Esophagus muscularis mucosa (tissue), 4 donors: ENCODE results near the gene PRPF6. TPM values are rescaled to one million over a fixed set of nuclear protein-coding genes. Genes with fewer than 3 reads are reported as not detected.

Experiments
- DNase-seq: peaks from one replicate; pipeline ENCODE4 v3.0.0-alpha.2; 2017; ENCODE audit errors: extremely low spot score
- H3K27ac ChIP-seq, 4 donors: fragments of 200-600 bp; sonication (generic); replicated peaks in 1 of 4; 1 replicate in 3 of 4; 2 replicates in 1 of 4; pipeline ENCODE4 v1.5.1; 2016 to 2019; ENCODE audit warnings: mild to moderate bottlenecking in 1 of 4
- H3K27me3 ChIP-seq, 4 donors: fragments of 200-600 bp; sonication (generic); one replicate each; pipeline versions ENCODE4 v1.5.1 to v1.6.0; 2016 to 2019
- H3K36me3 ChIP-seq, 4 donors: fragments of 200-600 bp; sonication (generic); one replicate each; pipeline ENCODE4 v1.5.1; 2016 to 2019
- H3K4me1 ChIP-seq, 4 donors: fragments of 200-600 bp; sonication (generic); one replicate each; pipeline ENCODE4 v1.5.1; 2016 to 2019
- H3K4me3 ChIP-seq, 4 donors: fragments of 200-600 bp; sonication (generic); 1 replicate in 2 of 4; 2 replicates in 2 of 4; pipeline ENCODE4 v1.5.1; 2016 to 2019; ENCODE audit warnings: mild to moderate bottlenecking in 4 of 4, moderate library complexity in 1 of 4
- H3K9me3 ChIP-seq, 4 donors: fragments of 200-600 bp; sonication (generic); 1 replicate in 3 of 4; 2 replicates in 1 of 4; pipeline ENCODE4 v1.5.1; 2016 to 2019
- EP300 ChIP-seq: sonication (generic); formaldehyde crosslinking; IDR thresholded peaks from one replicate; pipeline ENCODE4 v1.6.1; 2017; ENCODE audit warnings: antibody characterized with exemption
- POLR2A ChIP-seq: fragments of 450-650 bp; IDR thresholded peaks from one replicate; pipeline ENCODE4 v1.6.1; 2017; ENCODE audit warnings: antibody characterized with exemption, moderate library complexity, mild to moderate bottlenecking, low read depth
- POLR2AphosphoS5 ChIP-seq, 2 donors: sonication (generic); formaldehyde crosslinking; IDR thresholded peaks; one replicate each; pipeline ENCODE4 v1.6.1; 2017; ENCODE audit warnings: antibody characterized with exemption in 2 of 2
- WGBS: methylation state at CpG from one replicate; pipeline ENCODE4 v1.1.5; 2018; 5-methylcytosine and 5-hydroxymethylcytosine counted together
- intact Hi-C: fragments of 100-400 bp; cut with DNase I; formaldehyde crosslinking; loops from one replicate; pipeline ENCODE4 v1.15.1; 2023
- total RNA-seq, 4 donors: library from RNA; depleted of rRNA; stranded (reverse); fragments of >200 nt; gene quantifications; one replicate each; pipeline versions ENCODE4 v1.1.0 to v1.2.1, GENCODE V29; 2016
- TF ChIP-seq, protein P1 (sequence below), 3 experiments: fragments of 200-600 bp in 2 of 3; fragments of 450-650 bp in 1 of 3; sonication (generic) in 2 of 3; IDR thresholded peaks; one replicate each; pipeline ENCODE4 v1.5.1; 2017 to 2019; ENCODE audit warnings: antibody characterized with exemption in 3 of 3, mild to moderate bottlenecking in 2 of 3, moderate library complexity in 1 of 3

The PRPF6 gene
- total RNA-seq, 4 donors from 2014 or later = 46.1 to 64.9 (median 58.7) TPM

DNA sequence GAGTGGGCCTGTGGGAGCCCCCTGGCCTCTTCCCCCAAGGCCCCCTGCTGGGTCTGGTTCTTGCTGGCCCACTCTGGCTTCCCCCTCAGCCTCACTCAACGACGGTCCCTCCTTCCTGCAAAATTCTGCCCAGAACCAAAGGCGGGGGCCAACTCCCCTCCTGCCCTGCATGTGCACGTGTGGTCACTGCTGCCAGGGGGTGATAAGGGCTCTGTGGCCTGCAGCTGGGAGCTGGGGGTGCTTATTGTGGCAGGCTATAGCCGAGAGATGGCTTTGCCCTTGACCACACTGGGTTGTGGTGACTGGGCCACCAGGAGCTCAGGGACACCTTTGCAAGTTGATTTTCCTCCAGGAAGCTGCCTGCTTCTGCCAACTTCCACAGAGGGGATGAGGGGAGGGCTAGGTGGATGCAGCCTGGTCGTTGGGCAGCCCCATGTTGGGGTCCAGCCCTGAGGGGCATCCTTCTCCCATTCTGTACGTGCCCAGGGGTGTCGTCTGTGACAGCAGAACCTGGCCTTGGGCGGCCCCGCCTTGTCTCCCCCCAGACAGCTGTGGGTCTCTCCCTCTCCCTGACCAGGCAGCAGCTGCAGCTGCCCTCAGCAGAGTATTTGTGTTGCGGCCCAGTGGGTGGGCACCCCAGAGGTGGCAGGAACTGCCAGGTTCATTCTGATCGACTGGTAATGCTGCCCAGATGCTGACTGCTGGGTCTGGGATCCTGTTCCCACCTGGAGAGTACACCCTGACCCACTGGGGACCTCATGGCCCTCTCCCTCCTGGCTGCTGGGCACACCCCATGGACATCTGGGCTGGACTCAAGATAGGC is 87.7 kb downstream of the PRPF6 start:
- Histone ChIP-seq H3K4me3 (no peak overlapping the region), H3K9me3 (no peaks in the 10 kb centered on the region), H3K27ac (no peak overlapping the region), H3K27me3 (no peaks in the 10 kb centered on the region), H3K4me1 (peaks cover 14 to 28% (median 23%) of the 10 kb centered on the region in 4 donors), H3K36me3 (peaks cover 6 to 37% (median 28%) of the 10 kb centered on the region in 4 donors)
- TF ChIP-seq POLR2AphosphoS5 (IDR thresholded peaks at IDR 0.05) (no peak), EP300 (no peak), POLR2A (no peak)
- TF ChIP-seq, protein P1, sequence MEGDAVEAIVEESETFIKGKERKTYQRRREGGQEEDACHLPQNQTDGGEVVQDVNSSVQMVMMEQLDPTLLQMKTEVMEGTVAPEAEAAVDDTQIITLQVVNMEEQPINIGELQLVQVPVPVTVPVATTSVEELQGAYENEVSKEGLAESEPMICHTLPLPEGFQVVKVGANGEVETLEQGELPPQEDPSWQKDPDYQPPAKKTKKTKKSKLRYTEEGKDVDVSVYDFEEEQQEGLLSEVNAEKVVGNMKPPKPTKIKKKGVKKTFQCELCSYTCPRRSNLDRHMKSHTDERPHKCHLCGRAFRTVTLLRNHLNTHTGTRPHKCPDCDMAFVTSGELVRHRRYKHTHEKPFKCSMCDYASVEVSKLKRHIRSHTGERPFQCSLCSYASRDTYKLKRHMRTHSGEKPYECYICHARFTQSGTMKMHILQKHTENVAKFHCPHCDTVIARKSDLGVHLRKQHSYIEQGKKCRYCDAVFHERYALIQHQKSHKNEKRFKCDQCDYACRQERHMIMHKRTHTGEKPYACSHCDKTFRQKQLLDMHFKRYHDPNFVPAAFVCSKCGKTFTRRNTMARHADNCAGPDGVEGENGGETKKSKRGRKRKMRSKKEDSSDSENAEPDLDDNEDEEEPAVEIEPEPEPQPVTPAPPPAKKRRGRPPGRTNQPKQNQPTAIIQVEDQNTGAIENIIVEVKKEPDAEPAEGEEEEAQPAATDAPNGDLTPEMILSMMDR (IDR thresholded peaks at IDR 0.05) = no peak
- WGBS = 50% methylated on average over 2 of the region's 12 CpGs
- no peak for DNase-seq
- intact Hi-C loops = no loop called here

DNA sequence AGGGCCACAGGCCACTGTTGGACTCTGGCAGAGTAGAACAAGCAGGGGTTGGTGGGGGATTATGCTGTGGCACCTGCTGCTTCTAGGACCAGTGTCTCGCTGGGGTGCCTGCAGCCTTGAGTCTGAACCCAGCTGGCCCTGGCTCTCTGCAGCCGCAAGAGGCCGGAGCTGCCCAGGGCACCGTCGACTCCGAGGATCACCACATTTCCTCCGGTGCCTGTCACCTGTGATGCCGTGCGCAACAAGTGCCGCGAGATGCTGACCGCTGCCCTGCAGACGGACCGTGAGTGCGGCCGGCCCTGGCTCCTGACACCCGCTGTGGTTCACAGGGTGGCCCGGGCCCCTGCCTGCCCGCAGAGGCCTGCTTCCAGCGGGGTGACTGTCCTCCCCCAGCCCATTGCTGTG is 88.3 kb downstream of the PRPF6 start:
- no peaks in the 10 kb centered on the region for H3K27me3 ChIP-seq
- peaks cover 6 to 43% (median 34%) of the 10 kb centered on the region in 4 donors for H3K36me3 ChIP-seq
- no CpG with 5 or more reads among the region's 20 CpGs for WGBS
- H3K4me1 ChIP-seq = peaks cover 8 to 22% (median 17%) of the 10 kb centered on the region in 4 donors
- no peaks in the 10 kb centered on the region for H3K9me3 ChIP-seq
- no peak for TF ChIP-seq EP300
- TF ChIP-seq, protein P1 (IDR thresholded peaks at IDR 0.05) = no peak
- no peak for TF ChIP-seq POLR2A
- no peak for TF ChIP-seq POLR2AphosphoS5 (IDR thresholded peaks at IDR 0.05)
- H3K4me3 ChIP-seq = no peak overlapping the region
- no peak overlapping the region for H3K27ac ChIP-seq
- DNase-seq = no peak
- intact Hi-C loops = no loop called here

DNA sequence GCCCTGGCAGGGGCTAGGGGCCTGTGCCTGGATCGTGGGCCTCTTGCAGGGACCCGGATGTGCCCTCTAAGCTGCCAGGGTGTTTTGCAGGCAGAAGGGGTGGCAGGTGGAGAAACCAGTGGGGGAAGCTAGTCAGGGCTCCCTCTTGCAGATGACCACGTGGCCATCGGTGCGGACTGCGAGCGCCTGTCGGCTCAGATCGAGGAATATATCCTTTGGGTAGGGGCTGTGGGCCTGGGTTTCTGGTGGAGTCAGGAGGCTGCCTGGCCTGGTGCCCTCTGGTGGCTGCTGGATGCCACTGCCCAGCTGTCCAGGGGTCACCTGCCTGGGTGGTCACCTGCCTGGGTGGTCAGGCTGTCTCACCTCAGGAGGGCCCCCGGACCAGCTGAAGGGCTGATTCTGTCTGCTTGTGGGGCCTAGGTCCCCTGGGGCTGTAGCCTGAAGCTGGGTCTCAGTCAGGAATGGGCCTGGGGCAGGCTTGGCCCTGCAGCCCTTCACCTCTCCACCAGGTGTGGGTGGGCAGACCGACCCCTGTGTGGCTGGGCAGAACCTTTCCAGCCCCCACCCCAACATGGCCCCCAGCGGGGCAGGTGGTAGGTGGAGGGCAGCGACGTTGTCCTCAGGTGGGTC is 88.8 kb downstream of the PRPF6 start:
- Histone ChIP-seq H3K4me3 (no peak overlapping the region), H3K4me1 (peaks cover 3 to 17% (median 12%) of the 10 kb centered on the region in 4 donors), H3K36me3 (peaks cover 6 to 48% (median 37%) of the 10 kb centered on the region in 4 donors), H3K9me3 (no peaks in the 10 kb centered on the region), H3K27ac (no peak overlapping the region), H3K27me3 (no peaks in the 10 kb centered on the region)
- no peak for DNase-seq
- TF ChIP-seq POLR2A (no peak), POLR2AphosphoS5 (IDR thresholded peaks at IDR 0.05) (no peak)
- TF ChIP-seq, protein P1 (IDR thresholded peaks at IDR 0.05) = peak; percentile 37 to 64 (median 37)
- 81% methylated on average over 4 of the region's 14 CpGs for WGBS
- intact Hi-C loops = no loop called here

DNA sequence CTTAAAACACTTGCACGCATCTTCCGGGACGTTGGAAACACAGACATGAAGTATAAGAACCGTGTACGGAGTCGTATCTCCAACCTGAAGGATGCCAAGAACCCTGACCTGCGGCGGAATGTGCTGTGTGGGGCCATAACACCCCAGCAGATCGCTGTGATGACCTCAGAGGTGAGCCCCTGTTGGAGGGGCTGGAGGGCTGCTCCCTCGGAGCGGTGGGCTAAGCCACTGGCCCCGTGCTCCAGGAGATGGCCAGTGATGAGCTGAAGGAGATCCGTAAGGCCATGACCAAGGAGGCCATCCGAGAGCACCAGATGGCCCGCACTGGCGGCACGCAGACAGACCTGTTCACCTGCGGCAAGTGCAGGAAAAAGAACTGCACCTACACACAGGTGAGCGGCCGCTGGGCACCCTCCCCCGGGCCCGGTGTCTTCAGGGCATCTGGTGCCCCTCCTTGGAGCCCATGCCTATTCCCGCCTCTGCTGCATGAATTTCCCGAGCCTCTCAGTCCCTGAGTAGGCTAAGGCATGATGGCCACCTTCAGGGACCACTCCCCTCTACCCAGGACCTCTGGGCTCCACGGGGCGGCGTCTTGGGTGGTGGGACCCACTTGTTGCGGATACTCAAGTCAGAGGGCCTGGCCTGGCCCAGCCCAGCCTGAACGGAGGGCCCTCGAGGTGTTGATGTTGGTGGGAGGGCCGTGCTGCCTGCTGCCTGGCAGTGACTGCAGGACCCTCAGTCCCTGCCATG is 89.5 kb downstream of the PRPF6 start:
- intact Hi-C loops = no loop called here
- Histone ChIP-seq H3K27ac (no peak overlapping the region), H3K27me3 (no peaks in the 10 kb centered on the region), H3K36me3 (peaks cover 6 to 51% (median 39%) of the 10 kb centered on the region in 4 donors), H3K4me1 (peaks cover 0 to 10% (median 5%) of the 10 kb centered on the region in 4 donors), H3K9me3 (no peaks in the 10 kb centered on the region), H3K4me3 (no peak overlapping the region)
- DNase-seq = no peak
- WGBS = 89% methylated on average over 28 of the region's 31 CpGs
- TF ChIP-seq EP300 = no peak
- no peak for TF ChIP-seq POLR2A
- TF ChIP-seq POLR2AphosphoS5 (IDR thresholded peaks at IDR 0.05) = no peak
- TF ChIP-seq, protein P1 (IDR thresholded peaks at IDR 0.05) = no peak
